D721Med (cell line): Measurements from ENCODE around the gene PNN.
"Not testable (repeated sequence)": the region's sequence is repeated elsewhere in the genome, so short reads cannot be mapped to it uniquely, and the experiment has no call there.

Source experiments
- DNase-seq: peaks from one replicate; pipeline ENCODE4 v3.0.0; 2011; ENCODE audit warnings: low spot score; ENCODE audit not compliant: insufficient read length
- FAIRE-seq: peaks from 2 replicates; lab custom pipeline; 2011; peaks lifted over from hg19 to GRCh38; lab: Jason Lieb, UNC
- TF ChIP-seq, protein P1 (sequence below): IDR thresholded peaks from 2 replicates; pipeline ENCODE4 v1.5.1; 2012; ENCODE audit warnings: mild to moderate bottlenecking, control low read depth; ENCODE audit not compliant: insufficient read depth; ENCODE audit errors: missing control alignments

The PNN gene

GRCh38 chr14:39203659-39204606 lies 28.9 kb downstream of the PNN start:
- FAIRE-seq (no peak), DNase-seq (no peak)
- TF ChIP-seq, protein P1, sequence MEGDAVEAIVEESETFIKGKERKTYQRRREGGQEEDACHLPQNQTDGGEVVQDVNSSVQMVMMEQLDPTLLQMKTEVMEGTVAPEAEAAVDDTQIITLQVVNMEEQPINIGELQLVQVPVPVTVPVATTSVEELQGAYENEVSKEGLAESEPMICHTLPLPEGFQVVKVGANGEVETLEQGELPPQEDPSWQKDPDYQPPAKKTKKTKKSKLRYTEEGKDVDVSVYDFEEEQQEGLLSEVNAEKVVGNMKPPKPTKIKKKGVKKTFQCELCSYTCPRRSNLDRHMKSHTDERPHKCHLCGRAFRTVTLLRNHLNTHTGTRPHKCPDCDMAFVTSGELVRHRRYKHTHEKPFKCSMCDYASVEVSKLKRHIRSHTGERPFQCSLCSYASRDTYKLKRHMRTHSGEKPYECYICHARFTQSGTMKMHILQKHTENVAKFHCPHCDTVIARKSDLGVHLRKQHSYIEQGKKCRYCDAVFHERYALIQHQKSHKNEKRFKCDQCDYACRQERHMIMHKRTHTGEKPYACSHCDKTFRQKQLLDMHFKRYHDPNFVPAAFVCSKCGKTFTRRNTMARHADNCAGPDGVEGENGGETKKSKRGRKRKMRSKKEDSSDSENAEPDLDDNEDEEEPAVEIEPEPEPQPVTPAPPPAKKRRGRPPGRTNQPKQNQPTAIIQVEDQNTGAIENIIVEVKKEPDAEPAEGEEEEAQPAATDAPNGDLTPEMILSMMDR, result no peak

- FAIRE-seq, DNase-seq: not testable (repeated sequence)
These were observed 32.4 kb downstream of the PNN start for GRCh38 chr14:39207430-39207829.

DNA sequence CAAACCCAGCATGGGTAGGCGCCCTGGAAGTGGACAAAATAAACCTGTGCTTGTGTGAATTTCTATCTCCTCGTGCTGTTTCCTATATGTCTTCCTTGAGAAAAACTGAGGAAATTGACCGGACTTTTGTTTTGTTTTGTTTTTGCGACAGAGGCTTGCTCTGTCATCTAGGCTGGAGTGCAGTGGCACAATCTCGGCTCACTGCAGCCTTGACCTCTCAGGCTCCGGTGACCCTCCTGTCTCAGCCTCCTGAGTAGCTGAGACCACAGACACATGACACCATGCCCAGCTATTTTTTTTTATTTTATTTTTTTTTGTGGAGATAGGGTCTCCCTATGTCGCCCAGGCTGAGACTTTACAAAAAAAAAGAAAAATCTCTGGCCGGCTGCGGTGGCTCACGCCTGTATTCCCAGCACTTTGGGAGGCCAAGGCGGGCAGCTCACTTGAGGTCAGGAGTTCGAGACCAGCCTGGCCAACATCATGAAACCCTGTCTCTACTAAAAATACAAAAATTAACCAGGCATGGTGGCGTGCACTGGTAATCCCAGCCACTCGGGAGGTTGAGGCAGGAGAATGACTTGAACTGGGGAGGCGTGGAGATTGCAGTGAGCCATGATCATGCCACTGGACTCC lies 36.2 kb downstream of the PNN start:
- FAIRE-seq, result no peak
- TF ChIP-seq, protein P1, result no peak
- no peak for DNase-seq

- no peak for FAIRE-seq
- no peak for DNase-seq
- TF ChIP-seq, protein P1, result no peak
These were observed 37.0 kb downstream of the PNN start for GRCh38 chr14:39212034-39212433.

DNA sequence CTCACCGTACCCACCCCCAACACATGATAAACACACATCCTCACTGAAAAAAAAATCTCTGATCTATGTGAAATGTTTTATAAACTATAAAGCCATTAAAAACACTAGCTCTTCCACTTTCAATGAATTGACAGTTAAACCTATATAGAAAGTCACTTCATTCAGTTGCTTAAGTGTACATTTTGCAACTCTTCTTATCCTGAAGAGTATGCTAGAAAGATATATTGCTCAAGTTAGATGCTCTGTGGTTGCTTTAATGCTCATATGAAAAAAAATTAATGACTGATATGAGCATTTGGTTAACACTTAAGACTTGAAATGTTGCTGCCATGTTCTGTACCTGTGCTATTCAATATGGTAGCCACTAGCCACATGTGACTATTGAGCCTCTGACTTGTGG lies 37.6 kb downstream of the PNN start:
- DNase-seq (no peak), FAIRE-seq (no peak)
- TF ChIP-seq, protein P1, result no peak

- DNase-seq (no peak), FAIRE-seq (no peak)
- TF ChIP-seq, protein P1, result no peak
These were observed 42.3 kb downstream of the PNN start for GRCh38 chr14:39217214-39217879.

- TF ChIP-seq, protein P1, result no peak
- FAIRE-seq (no peak), DNase-seq (no peak)
These were observed 43.2 kb downstream of the PNN start for GRCh38 chr14:39218171-39218769.
